KMS-11 (cell line): ENCODE data around the gene ATP6AP1.

ENCODE experiments used
- H2AFZ ChIP-seq: fragments of 200-600 bp; sonication (generic); 2 replicates; pipeline ENCODE4 v1.6.1; 2016; ENCODE audit warnings: antibody characterized with exemption, mixed run types, low read depth
- H3K27ac ChIP-seq: fragments of 200-600 bp; sonication (generic); 2 replicates; pipeline ENCODE4 v1.6.1; 2016; ENCODE audit warnings: mild to moderate bottlenecking, mixed run types
- H3K27me3 ChIP-seq: fragments of 200-600 bp; sonication (generic); 2 replicates; pipeline ENCODE4 v1.6.1; 2017; ENCODE audit warnings: mild to moderate bottlenecking, low read depth, mixed run types, moderate library complexity; ENCODE audit not compliant: insufficient read depth
- H3K36me3 ChIP-seq: fragments of 200-600 bp; sonication (generic); 2 replicates; pipeline ENCODE4 v1.6.1; 2017; ENCODE audit warnings: mild to moderate bottlenecking, mixed run types; ENCODE audit not compliant: insufficient read depth
- H3K4me1 ChIP-seq: fragments of 200-600 bp; sonication (generic); 2 replicates; pipeline ENCODE4 v1.6.1; 2016; ENCODE audit warnings: mild to moderate bottlenecking, low read depth, mixed run types; ENCODE audit not compliant: poor library complexity, severe bottlenecking
- H3K4me2 ChIP-seq: fragments of 200-600 bp; sonication (generic); 2 replicates; pipeline ENCODE4 v1.7.0; 2016; ENCODE audit warnings: mild to moderate bottlenecking, mixed run types
- H3K4me3 ChIP-seq: fragments of 200-600 bp; sonication (generic); IDR thresholded peaks from 2 replicates; pipeline ENCODE4 v1.6.1; 2017; ENCODE audit warnings: low read depth, low read length, mixed read lengths; ENCODE audit not compliant: insufficient read depth
- H3K79me2 ChIP-seq: fragments of 200-600 bp; sonication (generic); 2 replicates; pipeline ENCODE4 v1.6.1; 2016; ENCODE audit warnings: low read depth, mixed run types; ENCODE audit not compliant: insufficient read depth
- H3K9ac ChIP-seq: fragments of 200-600 bp; sonication (generic); 2 replicates; pipeline ENCODE4 v1.6.1; 2016; ENCODE audit warnings: mild to moderate bottlenecking, mixed run types
- H4K20me1 ChIP-seq: fragments of 200-600 bp; sonication (generic); 2 replicates; pipeline ENCODE4 v1.6.1; 2016; ENCODE audit warnings: mild to moderate bottlenecking, mixed run types; ENCODE audit not compliant: insufficient read depth
- TF ChIP-seq, protein P1 (sequence below): fragments of 200-600 bp; sonication (generic); conservative IDR thresholded peaks from 2 replicates; pipeline ENCODE4 v1.6.1; 2017; ENCODE audit warnings: low read depth, mild to moderate bottlenecking, antibody characterized with exemption, low read length, moderate library complexity, mixed read lengths

ATP6AP1 gene

DNA sequence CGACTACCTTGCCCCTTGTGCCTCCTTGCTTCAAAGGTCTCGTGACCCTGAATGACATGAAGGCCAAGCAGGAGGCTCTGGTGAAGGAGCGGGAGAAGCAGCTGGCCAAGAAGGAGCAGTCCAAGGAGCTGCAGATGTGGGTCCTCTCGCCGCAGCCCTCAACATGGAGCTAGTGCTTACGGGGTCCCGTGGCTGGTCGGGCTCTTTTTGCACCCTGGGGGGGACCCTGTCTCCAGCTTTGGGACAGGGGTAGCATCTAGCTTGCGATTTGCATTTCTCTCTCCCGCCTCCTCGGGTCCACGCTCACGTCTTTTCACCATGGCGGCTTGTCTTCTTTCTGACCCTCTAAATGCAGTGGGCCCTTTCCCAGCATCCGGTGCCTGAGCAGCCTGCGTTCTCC lies 17.3 kb downstream of the ATP6AP1 start:
- H3K36me3 ChIP-seq = no peaks in the 10 kb centered on the region
- peaks cover 3% of the 10 kb centered on the region for H3K4me1 ChIP-seq
- H2AFZ ChIP-seq = no peak overlapping the region
- no peaks in the 10 kb centered on the region for H3K79me2 ChIP-seq
- TF ChIP-seq, protein P1, sequence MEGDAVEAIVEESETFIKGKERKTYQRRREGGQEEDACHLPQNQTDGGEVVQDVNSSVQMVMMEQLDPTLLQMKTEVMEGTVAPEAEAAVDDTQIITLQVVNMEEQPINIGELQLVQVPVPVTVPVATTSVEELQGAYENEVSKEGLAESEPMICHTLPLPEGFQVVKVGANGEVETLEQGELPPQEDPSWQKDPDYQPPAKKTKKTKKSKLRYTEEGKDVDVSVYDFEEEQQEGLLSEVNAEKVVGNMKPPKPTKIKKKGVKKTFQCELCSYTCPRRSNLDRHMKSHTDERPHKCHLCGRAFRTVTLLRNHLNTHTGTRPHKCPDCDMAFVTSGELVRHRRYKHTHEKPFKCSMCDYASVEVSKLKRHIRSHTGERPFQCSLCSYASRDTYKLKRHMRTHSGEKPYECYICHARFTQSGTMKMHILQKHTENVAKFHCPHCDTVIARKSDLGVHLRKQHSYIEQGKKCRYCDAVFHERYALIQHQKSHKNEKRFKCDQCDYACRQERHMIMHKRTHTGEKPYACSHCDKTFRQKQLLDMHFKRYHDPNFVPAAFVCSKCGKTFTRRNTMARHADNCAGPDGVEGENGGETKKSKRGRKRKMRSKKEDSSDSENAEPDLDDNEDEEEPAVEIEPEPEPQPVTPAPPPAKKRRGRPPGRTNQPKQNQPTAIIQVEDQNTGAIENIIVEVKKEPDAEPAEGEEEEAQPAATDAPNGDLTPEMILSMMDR = no peak
- no peaks in the 10 kb centered on the region for H4K20me1 ChIP-seq
- no peak overlapping the region for H3K4me3 ChIP-seq
- H3K27me3 ChIP-seq = no peaks in the 10 kb centered on the region
- no peak overlapping the region for H3K27ac ChIP-seq
- no peak overlapping the region for H3K9ac ChIP-seq
- no peak overlapping the region for H3K4me2 ChIP-seq

- H3K9ac ChIP-seq = no peak overlapping the region
- TF ChIP-seq, protein P1 = no peak
- H3K4me3 ChIP-seq = no peak overlapping the region
- H3K4me2 ChIP-seq = no peak overlapping the region
- no peak overlapping the region for H3K27ac ChIP-seq
- H3K36me3 ChIP-seq = no peaks in the 10 kb centered on the region
- H2AFZ ChIP-seq = no peak overlapping the region
- H3K4me1 ChIP-seq = peaks cover 3% of the 10 kb centered on the region
- H3K27me3 ChIP-seq = no peaks in the 10 kb centered on the region
- H3K79me2 ChIP-seq = no peaks in the 10 kb centered on the region
- H4K20me1 ChIP-seq = no peaks in the 10 kb centered on the region
These were observed 18.0 kb downstream of the ATP6AP1 start for GRCh38 chrX:154446430-154446829.

DNA sequence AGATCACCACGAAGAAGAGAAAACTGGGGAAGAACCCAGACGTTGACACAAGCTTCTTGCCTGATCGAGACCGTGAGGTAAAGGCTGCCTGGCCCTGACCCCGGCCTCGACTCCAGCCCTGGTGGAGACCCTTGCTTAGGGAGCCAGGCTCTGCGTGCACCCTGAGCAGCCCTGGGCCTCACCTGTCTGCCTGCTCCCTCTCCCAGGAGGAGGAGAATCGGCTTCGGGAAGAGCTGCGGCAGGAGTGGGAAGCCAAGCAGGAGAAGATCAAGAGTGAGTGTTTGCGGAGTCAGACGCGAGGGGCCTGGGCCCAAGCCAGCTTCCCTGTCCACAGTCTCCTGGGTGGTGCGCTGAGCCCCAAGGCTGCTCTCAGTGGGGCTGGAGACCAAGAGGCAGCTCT lies 20.0 kb downstream of the ATP6AP1 start:
- H3K79me2 ChIP-seq = no peaks in the 10 kb centered on the region
- H3K36me3 ChIP-seq = no peaks in the 10 kb centered on the region
- peaks cover 2% of the 10 kb centered on the region for H3K4me1 ChIP-seq
- no peak overlapping the region for H3K4me3 ChIP-seq
- no peaks in the 10 kb centered on the region for H3K27me3 ChIP-seq
- no peaks in the 10 kb centered on the region for H4K20me1 ChIP-seq
- TF ChIP-seq, protein P1 = no peak
- H2AFZ ChIP-seq = no peak overlapping the region
- no peak overlapping the region for H3K9ac ChIP-seq
- H3K27ac ChIP-seq = no peak overlapping the region
- no peak overlapping the region for H3K4me2 ChIP-seq

DNA sequence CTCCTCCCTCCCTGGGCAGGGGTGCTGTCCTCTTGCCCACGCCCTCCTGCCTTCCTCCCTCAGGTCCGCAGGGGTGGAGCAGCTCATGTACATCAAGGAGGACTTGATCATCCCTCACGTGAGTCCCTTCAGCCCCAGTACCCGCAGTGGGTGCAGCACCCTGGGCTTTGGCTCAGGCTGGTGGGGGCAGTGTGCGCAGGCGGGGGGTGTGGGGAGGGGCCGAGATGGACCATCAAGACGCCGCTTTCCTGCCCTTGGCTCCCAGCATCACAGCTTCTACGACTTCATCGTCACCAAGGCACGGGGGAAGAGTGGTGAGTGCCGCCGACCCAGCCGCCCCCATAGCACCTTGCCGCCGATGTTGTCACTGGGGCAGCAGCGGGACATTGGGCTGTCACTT lies 21.1 kb downstream of the ATP6AP1 start:
- H4K20me1 ChIP-seq = no peaks in the 10 kb centered on the region
- no peak overlapping the region for H3K27ac ChIP-seq
- H3K79me2 ChIP-seq = no peaks in the 10 kb centered on the region
- no peak overlapping the region for H2AFZ ChIP-seq
- H3K4me2 ChIP-seq = no peak overlapping the region
- TF ChIP-seq, protein P1 = no peak
- no peaks in the 10 kb centered on the region for H3K27me3 ChIP-seq
- no peak overlapping the region for H3K9ac ChIP-seq
- no peaks in the 10 kb centered on the region for H3K4me1 ChIP-seq
- no peaks in the 10 kb centered on the region for H3K36me3 ChIP-seq
- H3K4me3 ChIP-seq = no peak overlapping the region
